Right lobe of liver (tissue), 4 donors: ENCODE measurements around the gene C2orf76.

ENCODE experiments used
- POLR2A ChIP-seq: fragments of 450-650 bp; IDR thresholded peaks from one replicate; pipeline ENCODE4 v1.6.1; 2017; ENCODE audit warnings: antibody characterized with exemption, mild to moderate bottlenecking
- TF ChIP-seq, protein P1 (sequence below), 4 donors: fragments of 200-600 bp in 3 of 4; fragments of 450-650 bp in 1 of 4; IDR thresholded peaks; one replicate each; pipeline versions ENCODE4 v1.5.1 to v1.8.0; 2016 to 2022; ENCODE audit warnings: antibody characterized with exemption in 4 of 4, mild to moderate bottlenecking in 2 of 4
- donor health status: DM: no; HTN: no; CAD: no.
- donor health status: DM: no; HTN: no; CAD: no.
- donor health status: DM: no; HTN: yes; CAD: no.

GRCh38 chr2:119255760-119256581 is 110.7 kb downstream of the C2orf76 start:
- TF ChIP-seq, protein P1, sequence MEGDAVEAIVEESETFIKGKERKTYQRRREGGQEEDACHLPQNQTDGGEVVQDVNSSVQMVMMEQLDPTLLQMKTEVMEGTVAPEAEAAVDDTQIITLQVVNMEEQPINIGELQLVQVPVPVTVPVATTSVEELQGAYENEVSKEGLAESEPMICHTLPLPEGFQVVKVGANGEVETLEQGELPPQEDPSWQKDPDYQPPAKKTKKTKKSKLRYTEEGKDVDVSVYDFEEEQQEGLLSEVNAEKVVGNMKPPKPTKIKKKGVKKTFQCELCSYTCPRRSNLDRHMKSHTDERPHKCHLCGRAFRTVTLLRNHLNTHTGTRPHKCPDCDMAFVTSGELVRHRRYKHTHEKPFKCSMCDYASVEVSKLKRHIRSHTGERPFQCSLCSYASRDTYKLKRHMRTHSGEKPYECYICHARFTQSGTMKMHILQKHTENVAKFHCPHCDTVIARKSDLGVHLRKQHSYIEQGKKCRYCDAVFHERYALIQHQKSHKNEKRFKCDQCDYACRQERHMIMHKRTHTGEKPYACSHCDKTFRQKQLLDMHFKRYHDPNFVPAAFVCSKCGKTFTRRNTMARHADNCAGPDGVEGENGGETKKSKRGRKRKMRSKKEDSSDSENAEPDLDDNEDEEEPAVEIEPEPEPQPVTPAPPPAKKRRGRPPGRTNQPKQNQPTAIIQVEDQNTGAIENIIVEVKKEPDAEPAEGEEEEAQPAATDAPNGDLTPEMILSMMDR (IDR thresholded peaks at IDR 0.05) = no peak
- TF ChIP-seq POLR2A = no peak
